HT1080 (cell line): Measurements from ENCODE around the gene PXDN. TPM values are rescaled to one million over a fixed set of nuclear protein-coding genes. Genes with fewer than 3 reads are reported as not detected.
"Not testable (repeated sequence)": the region's sequence is repeated elsewhere in the genome, so short reads cannot be mapped to it uniquely, and the experiment has no call there.

Experiments
- DNase-seq: peaks from one replicate; pipeline ENCODE4 v3.0.0-alpha.2; 2015; ENCODE audit warnings: low read depth
- total RNA-seq: library from RNA; depleted of rRNA; stranded (reverse); fragments of >200 nt; shearing (Covaris generic); gene quantifications from 2 replicates; pipeline ENCODE4 v1.2.3, GENCODE V29; 2014

PXDN gene
- total RNA-seq, 1 experiment from 2014 or later = 0.88 TPM

DNA sequence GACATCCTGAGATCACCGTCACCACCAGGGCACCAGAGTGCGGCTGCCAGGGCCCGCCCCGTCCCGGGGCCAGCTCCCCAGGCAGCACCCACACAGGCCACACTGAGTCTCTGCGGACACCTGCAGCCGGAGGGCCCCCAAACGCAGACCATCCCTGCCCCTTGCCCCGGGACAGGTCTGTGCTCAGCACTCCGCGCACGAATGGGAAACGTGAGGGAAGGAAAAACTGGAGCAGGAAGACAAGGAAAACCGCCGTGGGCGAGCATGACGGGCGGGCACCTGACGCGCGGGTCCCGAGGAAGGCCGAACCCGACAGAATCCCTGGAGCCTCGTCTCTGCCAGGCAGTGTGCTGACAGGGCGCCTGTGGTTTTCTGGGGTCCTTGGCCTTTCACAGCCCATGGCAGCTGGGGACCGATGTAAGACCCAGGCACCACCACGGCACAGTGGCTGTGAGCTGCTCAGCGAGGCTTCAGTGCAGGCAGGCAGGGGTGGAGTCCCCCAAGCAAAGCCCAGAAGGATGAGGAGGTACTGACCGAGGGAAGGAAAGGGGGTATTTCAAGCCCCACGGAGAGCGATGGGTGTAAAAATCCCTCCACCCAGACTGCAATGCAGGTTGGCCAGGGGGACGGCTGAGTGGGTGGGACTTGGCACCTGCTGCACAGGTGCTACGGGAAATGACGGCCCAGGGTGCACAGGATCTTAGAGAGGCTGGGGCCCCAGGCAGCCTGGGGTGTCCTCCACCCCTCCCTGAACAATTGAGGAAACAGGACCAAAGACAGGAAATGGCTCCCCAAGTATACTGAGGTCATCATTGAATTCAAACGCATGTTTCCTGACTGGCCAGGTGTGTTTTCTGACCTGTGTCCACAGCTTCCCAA is 59.0 kb downstream of the PXDN start:
- DNase-seq = no peak

DNA sequence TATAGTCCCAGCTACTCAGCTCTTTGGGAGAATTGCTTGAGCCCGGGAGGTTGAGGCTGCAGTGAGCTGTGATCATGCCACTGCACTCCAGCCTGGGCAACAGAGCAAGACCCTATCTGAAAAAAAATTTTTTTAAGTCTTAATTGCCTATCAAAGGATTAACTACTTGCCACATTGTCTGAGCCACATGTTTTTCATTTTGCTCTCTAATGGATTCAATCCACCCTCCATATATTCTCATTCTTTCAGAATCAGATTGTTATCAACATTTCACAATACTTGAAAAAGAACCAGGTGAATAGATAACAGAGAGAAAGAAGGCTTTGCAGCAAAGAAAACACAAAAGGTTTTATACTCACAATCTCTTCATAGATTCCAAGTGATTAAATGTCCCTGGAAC is 61.0 kb downstream of the PXDN start:
- DNase-seq = no peak

DNA sequence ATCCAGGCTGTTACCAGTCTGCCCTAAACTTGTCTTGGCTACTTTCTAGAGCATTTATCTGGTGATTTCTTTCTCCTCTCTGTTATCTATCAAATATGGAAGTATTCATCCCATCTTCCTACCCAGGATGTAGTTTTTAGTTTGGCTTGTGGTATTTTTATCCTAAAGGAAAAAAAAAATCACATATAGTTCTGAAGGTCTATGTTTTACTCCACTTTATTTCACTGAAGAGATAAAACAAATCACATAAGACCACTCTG is 62.2 kb downstream of the PXDN start:
- DNase-seq = no peak

DNA sequence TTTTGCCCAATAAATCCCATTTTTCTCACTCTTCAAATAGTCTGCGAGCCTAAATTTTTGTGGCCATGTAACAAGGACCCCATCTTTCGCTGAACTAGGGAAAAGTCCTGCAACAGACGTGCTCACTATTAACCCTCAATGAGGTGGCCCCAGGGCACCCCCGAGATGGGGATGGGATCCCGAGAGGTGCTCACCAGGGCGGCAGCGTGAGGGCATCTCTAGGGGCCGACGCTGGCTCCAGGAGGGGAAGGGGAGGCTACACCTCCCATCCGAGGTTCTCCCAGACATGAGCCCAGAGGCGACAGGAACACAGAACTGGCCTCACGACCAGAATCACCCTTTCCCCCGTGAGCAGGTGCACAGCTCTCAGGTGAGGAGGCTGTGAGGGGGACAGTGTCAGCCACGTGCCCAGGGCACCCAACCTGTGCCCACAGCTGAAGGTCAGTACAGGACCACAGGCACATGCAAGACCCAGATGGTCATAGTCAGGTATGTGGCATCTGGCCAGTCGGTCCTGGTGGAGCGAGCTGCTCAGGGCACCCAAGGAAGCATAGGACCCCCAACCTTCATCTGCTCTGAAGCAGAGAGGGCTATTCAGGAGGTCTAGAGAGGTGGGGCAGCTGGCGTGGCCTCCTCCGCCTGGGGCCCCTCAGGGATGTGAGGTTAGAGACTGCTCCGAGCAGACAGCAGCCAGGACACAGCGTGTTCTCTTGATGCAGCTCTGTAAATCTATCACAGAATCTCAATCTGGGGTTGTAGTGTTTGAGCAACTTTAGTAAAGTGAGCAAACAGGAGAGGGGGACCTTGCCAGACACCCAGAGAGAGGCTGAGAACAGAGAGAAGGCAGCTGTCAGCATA is 62.8 kb downstream of the PXDN start:
- no peak for DNase-seq

DNA sequence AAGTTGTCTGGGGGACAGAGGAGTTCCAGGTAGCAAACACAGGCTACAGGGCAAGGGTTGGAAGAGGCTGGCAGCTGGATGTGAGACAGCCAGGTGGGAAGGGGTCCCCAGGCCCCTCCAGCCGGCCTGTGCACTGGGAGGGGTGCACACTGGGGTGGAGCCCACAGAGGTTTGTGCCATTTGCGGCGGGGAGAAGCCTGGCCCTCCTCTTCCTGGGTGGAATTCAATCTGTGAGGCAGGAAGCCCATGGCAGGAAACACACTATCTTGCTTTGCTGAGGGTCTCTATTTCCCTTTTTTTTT is 63.3 kb downstream of the PXDN start:
- DNase-seq = no peak

DNA sequence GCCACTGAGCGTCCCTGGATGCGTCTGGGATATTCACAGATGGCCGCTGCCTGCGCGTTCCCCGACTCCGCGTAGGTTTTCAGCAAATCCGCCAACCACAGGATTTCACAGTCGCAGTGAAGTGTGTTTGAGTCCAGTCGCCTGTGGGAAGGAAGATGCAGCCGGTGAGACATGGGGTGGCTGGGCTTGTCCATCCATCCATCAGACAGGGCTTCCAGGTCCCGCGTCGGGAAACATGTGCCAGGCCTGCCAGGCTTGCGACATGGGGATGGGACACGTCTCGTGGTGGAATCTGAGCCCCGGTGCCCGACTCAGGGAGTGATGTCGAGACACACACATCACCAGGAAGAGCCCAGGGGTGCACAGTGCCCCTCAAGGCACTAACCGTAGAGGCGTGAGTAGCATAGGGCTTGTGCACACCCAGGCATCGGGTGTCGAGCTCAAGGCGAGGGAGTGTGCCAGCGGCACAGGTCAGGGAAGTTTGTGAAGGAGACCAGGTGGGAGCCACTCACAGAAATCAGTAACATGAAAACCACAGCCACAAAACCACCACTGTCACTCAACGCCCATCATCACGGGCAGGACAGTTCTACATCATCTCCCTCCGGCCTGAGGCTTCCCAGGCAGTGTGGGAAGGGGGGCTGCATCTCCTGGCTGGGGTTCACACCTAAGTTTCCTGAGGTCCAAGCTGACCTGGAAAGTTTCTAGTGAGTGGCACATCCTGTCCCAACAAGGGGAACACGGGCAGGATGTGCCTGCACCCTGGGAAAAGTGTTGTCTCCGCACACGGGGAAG is 63.9 kb downstream of the PXDN start:
- DNase-seq = no peak

DNA sequence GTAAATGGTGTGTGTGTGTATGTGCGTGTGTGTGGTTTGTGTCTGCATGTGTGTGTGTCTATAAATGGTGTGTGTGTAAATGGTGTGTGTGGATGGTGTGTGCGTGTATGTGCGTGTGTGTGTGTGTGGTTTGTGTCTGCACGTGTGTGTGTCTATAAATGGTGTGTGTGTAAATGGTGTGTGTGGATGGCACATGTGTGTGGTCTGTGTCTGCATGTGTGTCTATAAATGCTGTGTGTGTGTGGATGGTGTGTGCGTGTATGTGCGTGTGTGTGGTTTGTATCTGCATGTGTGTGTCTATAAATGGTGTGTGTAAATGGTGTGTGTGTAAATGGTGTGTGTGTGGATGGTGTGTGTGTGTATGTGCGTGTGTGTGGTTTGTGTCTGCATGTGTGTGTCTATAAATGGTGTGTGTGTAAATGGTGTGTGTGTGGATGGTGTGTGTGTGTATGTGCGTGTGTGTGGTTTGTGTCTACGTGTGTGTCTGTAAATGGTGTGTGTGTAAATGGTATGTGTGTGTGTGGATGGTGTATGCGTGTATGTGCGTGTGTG is 64.8 kb downstream of the PXDN start:
- DNase-seq = not testable (repeated sequence)

DNA sequence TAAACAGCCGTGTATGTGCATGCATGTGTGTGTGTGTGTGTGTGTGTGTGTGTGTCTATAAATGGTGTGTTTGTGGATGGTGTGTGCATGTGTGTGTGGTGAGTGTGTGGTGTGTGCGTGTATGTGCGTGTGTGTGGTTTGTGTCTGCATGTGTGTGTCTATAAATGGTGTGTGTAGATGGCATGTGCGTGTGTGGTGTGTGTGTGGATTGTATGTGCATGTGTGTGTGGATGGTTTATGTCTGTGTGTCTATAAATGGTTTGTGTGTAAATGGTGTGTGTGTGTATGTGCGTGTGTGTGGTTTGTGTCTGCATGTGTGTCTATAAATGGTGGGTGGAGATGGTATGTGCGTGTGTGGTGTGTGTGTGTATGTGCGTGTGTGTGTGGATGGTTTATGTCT is 65.2 kb downstream of the PXDN start:
- not testable (repeated sequence) for DNase-seq

DNA sequence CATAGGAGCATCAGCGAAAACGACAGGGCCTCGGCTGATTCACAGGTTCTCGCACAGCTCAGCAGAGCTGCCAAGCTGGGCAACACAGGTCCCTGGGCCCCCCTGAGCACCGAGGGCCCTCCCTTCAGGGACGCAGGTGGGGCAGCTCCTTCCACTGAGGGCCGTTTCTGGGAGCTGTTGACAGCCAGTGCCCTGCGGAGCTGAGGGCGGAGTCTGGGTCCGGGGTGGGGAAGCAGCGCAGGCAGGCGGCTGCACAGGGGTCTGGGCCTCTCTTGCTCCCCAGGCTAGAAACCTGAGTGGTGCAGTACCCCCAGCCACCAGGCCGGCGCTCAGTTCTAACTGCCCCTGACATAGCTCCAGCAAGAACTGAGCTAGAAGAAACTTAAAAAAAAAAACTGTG is 65.7 kb downstream of the PXDN start:
- DNase-seq = no peak

DNA sequence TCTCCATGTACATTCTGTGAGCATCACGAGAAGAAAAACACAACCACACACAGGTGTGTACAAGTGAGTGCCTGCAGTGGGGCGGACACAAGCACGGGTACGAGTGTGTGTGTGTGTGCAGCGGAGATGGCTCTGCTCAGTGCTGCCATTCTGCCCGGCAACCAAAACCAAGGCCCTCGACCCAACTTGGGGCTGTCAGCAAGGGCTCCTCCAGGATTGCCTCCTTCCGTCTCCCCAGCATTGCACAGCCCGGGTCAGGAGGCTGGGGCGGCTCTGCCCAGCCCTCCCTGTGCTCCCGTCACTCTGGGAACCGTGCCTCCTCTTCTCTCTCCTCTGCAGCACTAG is 66.5 kb downstream of the PXDN start:
- no peak for DNase-seq

DNA sequence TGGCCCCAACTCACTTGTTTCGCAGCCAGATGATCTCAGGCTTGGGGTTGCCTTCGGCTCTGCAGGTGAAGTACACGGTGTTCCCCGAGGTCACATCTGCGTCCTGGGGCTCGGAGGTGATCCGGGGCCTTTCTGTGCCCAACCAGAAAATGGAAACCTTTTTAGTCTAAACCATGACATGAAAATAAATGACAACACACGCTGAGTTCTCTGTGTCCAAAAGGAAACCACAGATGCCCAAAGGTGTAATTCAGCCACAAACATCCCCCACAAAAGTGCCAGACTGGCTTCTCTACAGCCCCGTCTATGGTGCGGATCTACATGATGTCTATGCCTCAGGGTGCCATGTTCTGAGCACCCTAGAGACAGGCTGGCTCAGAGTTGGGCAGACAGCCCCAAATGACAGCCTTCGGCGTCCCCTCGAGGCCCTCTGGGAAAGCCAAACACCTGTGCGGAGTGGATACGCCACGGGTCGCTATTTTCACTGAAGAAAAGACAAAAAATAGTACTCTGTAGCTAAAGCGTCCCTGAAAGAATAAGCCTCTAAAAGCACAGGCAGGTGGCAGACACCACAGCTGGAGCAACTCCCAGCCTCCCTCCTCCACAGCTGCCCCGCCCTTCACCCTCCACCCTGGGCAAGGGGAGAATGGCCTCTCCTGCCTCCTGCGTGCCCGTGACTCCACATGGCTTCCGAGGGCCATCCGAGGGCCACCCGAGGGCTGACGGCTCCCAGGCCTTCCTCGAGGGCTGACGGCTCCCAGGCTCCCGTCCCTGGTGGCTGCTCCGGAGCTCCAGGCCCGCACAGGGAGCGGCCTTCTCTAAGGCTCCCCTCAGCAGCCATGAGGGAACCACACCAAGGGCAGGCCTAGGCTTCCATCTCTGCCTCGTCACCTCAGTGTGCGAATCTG is 67.1 kb downstream of the PXDN start:
- DNase-seq = no peak

DNA sequence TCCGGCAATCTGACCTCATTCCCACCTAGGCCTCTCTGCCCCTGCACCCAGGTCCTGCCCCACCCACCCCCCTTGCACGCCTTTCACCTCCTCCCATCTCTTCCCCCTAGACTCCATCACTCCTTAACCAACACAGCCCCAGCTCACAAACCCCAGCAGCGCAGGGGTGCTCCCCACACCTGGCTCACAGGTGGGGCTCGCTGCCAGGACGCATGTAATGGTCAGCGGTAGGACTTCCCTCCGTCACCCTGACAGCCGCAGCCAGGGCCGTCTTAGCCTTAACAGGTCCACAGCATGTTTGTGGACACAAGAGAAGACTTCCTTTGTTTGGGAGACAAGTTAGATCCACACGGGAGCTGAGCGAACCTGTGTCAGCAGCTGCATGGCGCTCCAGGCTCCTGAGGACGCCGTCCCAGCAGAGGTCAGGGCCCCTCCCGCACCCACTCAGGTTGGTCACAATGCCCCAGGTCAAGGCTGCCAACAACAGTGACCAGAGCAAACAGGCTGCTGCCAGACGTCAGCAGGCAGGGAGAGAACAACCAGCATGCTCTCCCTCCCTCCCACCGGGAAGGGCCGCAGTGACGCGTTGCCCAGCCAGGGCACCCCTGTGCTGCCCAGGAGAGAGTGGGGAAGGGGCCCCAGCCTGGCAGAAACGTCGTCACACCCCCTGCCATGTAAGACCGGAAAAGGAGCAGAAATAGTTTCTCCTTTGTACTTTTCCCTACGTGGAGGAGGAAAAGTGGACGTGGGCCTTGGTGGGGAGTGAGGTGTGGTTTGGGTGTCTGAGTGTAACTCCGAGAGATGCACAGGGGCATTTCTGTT is 68.0 kb downstream of the PXDN start:
- no peak for DNase-seq

DNA sequence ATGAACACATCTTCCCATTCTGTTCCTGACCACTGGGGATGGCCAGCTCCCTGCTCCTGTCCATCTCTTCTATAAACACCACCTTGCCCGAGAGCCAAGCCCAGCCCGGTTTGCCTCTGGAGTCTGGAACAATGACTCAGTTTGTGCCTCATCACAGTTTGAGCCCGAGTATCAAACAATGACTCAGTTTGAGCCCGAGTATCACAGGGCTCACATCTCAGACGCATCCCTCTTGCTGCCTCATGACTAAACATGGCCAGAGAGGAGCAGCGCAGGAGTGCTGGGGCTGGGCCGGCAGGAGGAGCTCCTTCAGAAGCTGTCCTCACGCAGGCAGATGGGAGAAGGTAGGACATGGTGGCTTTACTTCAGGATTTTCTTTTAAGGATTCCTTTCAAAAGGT is 68.7 kb downstream of the PXDN start:
- peak; percentile 64 for DNase-seq

DNA sequence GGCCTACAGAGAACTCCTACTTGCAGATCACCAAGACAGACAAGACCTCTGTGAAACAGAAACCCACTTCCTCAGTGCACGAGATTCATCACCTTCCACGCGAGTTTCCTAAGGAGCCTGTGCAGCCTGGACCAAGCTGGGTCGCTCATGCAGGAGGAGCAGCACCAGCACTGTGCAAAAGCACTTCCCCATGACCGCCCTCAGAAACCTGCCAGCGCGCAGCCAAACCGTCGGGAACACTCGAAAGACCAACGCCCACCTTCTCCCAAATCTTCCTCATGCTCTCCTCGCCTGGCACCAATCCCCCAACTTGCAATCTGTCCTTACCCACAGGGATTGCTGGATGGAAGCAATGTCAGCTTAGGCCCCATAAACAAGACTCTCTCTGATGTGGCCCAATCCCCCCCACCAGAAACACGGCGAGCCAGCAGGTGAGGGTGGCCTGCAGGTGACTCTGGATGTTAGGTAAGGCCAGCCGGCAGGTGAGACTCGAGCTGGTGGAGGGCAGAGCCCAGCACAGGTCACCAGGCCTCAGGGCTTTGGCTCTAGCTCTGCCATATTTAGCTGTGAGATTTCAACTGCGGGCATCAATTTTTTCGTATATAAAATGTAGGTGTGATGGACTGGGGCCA is 69.4 kb downstream of the PXDN start:
- DNase-seq = no peak

DNA sequence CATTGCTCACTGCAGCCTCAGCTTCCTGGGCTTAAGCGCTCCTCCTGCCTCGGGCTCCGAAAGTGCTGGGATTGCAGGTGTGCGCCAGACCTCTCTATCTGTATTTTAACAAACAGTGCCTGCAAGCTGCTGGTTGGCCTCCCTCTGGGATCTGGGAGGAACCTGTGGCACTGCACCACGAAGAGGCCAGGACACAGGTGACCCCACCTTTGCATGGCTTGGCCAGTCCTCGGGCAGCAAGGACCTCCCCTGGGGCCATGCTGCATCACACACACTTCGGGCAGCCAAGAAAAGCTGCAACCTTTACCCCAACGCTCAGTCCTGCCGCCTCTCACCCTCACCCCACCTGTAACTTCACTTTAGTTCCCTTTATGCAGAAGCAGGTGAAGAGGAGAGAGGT is 70.0 kb downstream of the PXDN start:
- DNase-seq = no peak

DNA sequence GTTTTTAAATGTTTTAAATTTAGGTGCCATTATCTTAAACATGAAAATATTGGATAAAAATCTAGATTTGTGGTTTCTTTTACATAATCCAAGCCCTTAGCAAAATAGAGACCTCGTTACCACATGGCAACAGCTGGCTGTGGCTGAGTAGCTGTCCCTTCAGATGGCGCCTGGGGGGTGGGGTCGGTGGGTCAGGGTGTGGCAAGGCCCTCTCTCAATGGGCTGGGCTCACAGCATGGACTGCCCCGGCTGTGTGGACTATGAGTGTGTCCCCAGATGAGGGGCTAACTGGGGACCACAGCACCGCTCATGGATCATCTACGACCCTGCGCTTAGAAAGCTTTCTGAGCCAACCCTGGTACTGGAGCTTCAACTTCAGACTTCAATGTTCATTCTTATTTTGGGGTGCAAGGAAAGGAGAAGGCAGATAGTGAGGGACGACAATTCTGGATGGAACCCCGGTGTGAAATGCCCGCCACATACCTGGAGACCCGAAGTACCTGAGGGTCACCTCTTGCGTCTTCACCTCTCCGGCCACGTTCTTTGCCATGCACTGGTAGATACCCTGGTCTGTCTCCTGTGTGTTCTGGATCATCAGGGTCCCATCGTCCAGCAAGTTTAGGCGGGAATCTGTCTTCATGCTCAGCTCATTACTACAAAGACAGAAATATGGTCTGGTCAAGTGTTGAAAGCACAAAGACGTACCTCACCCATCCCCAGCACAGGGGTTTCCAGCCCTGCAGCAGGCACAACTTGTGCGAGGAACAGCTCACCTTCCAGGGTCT is 71.0 kb downstream of the PXDN start:
- no peak for DNase-seq

DNA sequence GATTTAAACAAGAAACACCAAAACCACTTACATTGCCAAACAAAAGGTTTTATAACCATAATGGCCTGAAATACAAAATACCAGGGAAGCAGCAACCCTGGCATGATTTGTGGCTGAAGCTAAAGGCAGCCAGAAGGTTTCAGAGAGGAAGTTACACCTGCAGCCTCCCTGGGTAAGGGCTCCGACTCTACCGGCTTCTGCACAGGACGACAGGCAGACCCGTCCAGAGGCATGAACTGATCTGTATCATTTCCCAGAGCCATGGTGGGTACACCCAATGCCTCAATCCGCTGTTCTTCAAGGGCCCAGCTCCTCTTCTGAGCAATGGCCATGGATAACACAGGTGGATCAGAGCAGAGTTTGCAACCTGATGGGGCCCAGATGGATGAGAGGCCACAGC is 71.6 kb downstream of the PXDN start:
- DNase-seq = no peak

DNA sequence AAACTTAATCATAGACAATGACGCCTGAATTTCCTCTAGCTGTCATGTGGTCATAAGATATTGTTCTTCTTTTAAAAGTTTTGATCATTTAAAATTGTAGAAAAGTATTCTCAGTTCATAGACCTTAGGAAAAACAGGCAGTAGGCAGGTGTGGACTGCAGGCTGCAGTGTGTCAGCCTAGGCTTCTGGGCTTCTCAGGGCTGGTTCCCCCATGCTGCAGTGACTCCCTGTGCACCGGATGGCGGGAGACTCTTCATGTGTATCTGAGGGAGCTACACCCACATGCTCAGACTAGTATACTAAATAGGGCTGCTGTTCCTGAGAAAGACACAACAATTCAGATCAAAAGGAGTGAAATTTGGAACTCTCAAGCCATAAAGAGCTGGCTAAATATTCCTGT is 72.4 kb downstream of the PXDN start:
- DNase-seq = no peak

DNA sequence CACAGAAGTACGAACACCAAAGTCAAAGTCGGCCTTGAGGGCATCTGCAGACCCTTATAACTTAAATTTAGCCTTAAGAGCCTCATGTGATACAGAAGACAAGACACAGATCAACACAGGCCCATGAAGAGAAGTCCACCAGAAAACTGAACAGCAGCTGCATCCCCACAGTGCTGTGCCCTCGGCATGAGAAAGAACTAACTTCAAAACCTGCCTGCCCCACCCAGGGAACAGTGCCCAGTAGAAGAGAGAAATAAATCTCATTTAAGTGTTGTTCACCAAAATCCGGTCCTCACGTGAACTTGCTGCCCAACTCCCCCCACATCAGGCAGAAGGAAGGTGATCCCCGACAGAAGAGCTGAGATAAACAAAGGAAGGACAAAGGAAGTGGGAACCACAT is 73.7 kb downstream of the PXDN start:
- no peak for DNase-seq
